GM19193 (cell line): ENCODE measurements around the gene CPOX.

Source experiments
- POLR2A ChIP-seq: IDR thresholded peaks from 4 replicates; pipeline ENCODE4 v1.6.1; 2011; ENCODE audit not compliant: insufficient read depth, insufficient read length; ENCODE audit errors: extremely low read depth

CPOX gene

GRCh38 chr3:98580401-98581386 lies 12.7 kb downstream of the CPOX start:
- no peak for TF ChIP-seq POLR2A

GRCh38 chr3:98577178-98577895 lies 16.1 kb downstream of the CPOX start:
- no peak for TF ChIP-seq POLR2A

- TF ChIP-seq POLR2A = no peak
Measured at GRCh38 chr3:98574132-98574531, 19.3 kb downstream of the CPOX start.

- no peak for TF ChIP-seq POLR2A
Measured at GRCh38 chr3:98573181-98573728, 20.2 kb downstream of the CPOX start.

GRCh38 chr3:98568402-98568801 lies 25.0 kb downstream of the CPOX start:
- no peak for TF ChIP-seq POLR2A

GRCh38 chr3:98567666-98568270 lies 25.6 kb downstream of the CPOX start:
- TF ChIP-seq POLR2A = no peak

- TF ChIP-seq POLR2A = no peak
Measured at GRCh38 chr3:98565843-98566242, 27.6 kb downstream of the CPOX start.

- no peak for TF ChIP-seq POLR2A
Measured at GRCh38 chr3:98565237-98565643, 28.2 kb downstream of the CPOX start.

- TF ChIP-seq POLR2A = peak; percentile 29
Measured at GRCh38 chr3:98564282-98565005, 29.0 kb downstream of the CPOX start.

GRCh38 chr3:98563661-98564281 lies 29.6 kb downstream of the CPOX start:
- TF ChIP-seq POLR2A = no peak

- peak; percentile 42 for TF ChIP-seq POLR2A
Measured at GRCh38 chr3:98561727-98562521, 31.5 kb downstream of the CPOX start.

GRCh38 chr3:98560911-98561310 lies 32.5 kb downstream of the CPOX start:
- peak; percentile 33 for TF ChIP-seq POLR2A
